ENCODE data around the gene C17orf67. TPM values are rescaled to one million over a fixed set of nuclear protein-coding genes. Genes with fewer than 3 reads are reported as not detected.

C17orf67 gene
- total RNA-seq, 1 donor from 2014 or later: 1.0 TPM

DNA sequence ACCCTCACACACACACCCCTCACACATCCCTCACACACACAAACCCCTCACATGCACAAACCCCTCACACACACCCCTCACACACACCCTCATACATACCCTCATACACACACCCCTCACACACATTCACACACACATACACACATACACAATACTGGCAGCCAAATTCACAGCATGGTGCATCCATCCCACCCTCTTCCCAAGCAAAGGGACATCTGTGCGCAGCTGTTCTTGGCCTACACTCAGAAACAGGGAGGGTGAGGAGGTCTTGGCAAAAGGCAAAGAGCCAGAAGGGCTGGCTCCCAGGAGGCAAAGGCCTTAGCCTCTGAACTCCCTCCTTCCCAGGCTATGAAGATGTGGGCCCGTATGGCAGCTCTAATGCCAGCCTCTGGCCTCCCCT is 23.4 kb downstream of the C17orf67 start:
- H3K9ac ChIP-seq (ENCODE audit: low read depth in 1 of 3, low read length in 3 of 3): no peak overlapping the region
- no peak overlapping the region for H3K27ac ChIP-seq (ENCODE audit: low read depth, low read length)
- no peaks in the 10 kb centered on the region for H3K36me3 ChIP-seq (ENCODE audit: control insufficient read depth in 3 of 3, insufficient read depth in 3 of 3, low read length in 3 of 3)
- no peaks in the 10 kb centered on the region for H3K4me1 ChIP-seq (ENCODE audit: control insufficient read depth in 3 of 3, insufficient read depth in 3 of 3, low read length in 3 of 3)
- H3K4me3 ChIP-seq (ENCODE audit: low read length in 3 of 3): no peak overlapping the region
- H3K9me3 ChIP-seq (ENCODE audit: control insufficient read depth in 3 of 3, low read length in 3 of 3): no peaks in the 10 kb centered on the region
- H3K27me3 ChIP-seq (ENCODE audit: control insufficient read depth in 3 of 3, insufficient read depth in 3 of 3, low read length in 3 of 3): no peaks in the 10 kb centered on the region

GRCh38 chr17:56809820-56810179 is 23.9 kb downstream of the C17orf67 start:
- Histone ChIP-seq H3K9ac (ENCODE audit: low read depth in 1 of 3, low read length in 3 of 3) (no peak overlapping the region), H3K4me1 (ENCODE audit: control insufficient read depth in 3 of 3, insufficient read depth in 3 of 3, low read length in 3 of 3) (no peaks in the 10 kb centered on the region), H3K27ac (ENCODE audit: low read depth, low read length) (no peak overlapping the region), H3K4me3 (ENCODE audit: low read length in 3 of 3) (no peak overlapping the region), H3K27me3 (ENCODE audit: control insufficient read depth in 3 of 3, insufficient read depth in 3 of 3, low read length in 3 of 3) (no peaks in the 10 kb centered on the region), H3K36me3 (ENCODE audit: control insufficient read depth in 3 of 3, insufficient read depth in 3 of 3, low read length in 3 of 3) (no peaks in the 10 kb centered on the region), H3K9me3 (ENCODE audit: control insufficient read depth in 3 of 3, low read length in 3 of 3) (no peaks in the 10 kb centered on the region)

- H3K27me3 ChIP-seq (ENCODE audit: control insufficient read depth in 3 of 3, insufficient read depth in 3 of 3, low read length in 3 of 3): no peaks in the 10 kb centered on the region
- no peak overlapping the region for H3K9ac ChIP-seq (ENCODE audit: low read depth in 1 of 3, low read length in 3 of 3)
- H3K9me3 ChIP-seq (ENCODE audit: control insufficient read depth in 3 of 3, low read length in 3 of 3): no peaks in the 10 kb centered on the region
- H3K27ac ChIP-seq (ENCODE audit: low read depth, low read length): no peak overlapping the region
- H3K4me3 ChIP-seq (ENCODE audit: low read length in 3 of 3): no peak overlapping the region
- no peaks in the 10 kb centered on the region for H3K36me3 ChIP-seq (ENCODE audit: control insufficient read depth in 3 of 3, insufficient read depth in 3 of 3, low read length in 3 of 3)
- no peaks in the 10 kb centered on the region for H3K4me1 ChIP-seq (ENCODE audit: control insufficient read depth in 3 of 3, insufficient read depth in 3 of 3, low read length in 3 of 3)
These were observed 24.5 kb downstream of the C17orf67 start for GRCh38 chr17:56809106-56809819.

DNA sequence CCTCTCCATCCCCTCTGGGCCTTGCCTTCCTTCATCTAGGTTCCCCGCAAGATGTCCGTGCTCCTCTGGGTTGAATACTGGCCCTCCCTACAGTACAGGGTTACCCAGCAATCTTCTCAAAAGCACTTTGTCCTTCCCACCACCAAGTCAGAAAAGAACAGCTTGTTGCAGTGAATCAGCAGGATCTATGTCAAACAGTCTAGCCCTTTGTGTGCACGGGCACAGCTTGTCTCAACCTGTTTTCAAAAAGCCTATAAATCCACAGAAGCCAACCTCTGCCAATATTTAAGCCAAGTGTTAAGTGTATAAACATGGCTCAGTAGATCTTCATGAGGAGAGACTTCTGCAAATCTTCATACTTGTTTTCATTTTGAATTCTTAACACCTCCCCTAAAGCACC is 25.2 kb downstream of the C17orf67 start:
- H3K9ac ChIP-seq (ENCODE audit: low read depth in 1 of 3, low read length in 3 of 3): no peak overlapping the region
- no peaks in the 10 kb centered on the region for H3K9me3 ChIP-seq (ENCODE audit: control insufficient read depth in 3 of 3, low read length in 3 of 3)
- no peaks in the 10 kb centered on the region for H3K4me1 ChIP-seq (ENCODE audit: control insufficient read depth in 3 of 3, insufficient read depth in 3 of 3, low read length in 3 of 3)
- no peaks in the 10 kb centered on the region for H3K27me3 ChIP-seq (ENCODE audit: control insufficient read depth in 3 of 3, insufficient read depth in 3 of 3, low read length in 3 of 3)
- H3K4me3 ChIP-seq (ENCODE audit: low read length in 3 of 3): no peak overlapping the region
- no peaks in the 10 kb centered on the region for H3K36me3 ChIP-seq (ENCODE audit: control insufficient read depth in 3 of 3, insufficient read depth in 3 of 3, low read length in 3 of 3)
- H3K27ac ChIP-seq (ENCODE audit: low read depth, low read length): no peak overlapping the region

- no peaks in the 10 kb centered on the region for H3K27me3 ChIP-seq (ENCODE audit: control insufficient read depth in 3 of 3, insufficient read depth in 3 of 3, low read length in 3 of 3)
- H3K27ac ChIP-seq (ENCODE audit: low read depth, low read length): no peak overlapping the region
- no peak overlapping the region for H3K4me3 ChIP-seq (ENCODE audit: low read length in 3 of 3)
- no peaks in the 10 kb centered on the region for H3K9me3 ChIP-seq (ENCODE audit: control insufficient read depth in 3 of 3, low read length in 3 of 3)
- peaks cover 0 to 3% (median 0%) of the 10 kb centered on the region in 3 donors for H3K4me1 ChIP-seq (ENCODE audit: control insufficient read depth in 3 of 3, insufficient read depth in 3 of 3, low read length in 3 of 3)
- no peak overlapping the region for H3K9ac ChIP-seq (ENCODE audit: low read depth in 1 of 3, low read length in 3 of 3)
- no peaks in the 10 kb centered on the region for H3K36me3 ChIP-seq (ENCODE audit: control insufficient read depth in 3 of 3, insufficient read depth in 3 of 3, low read length in 3 of 3)
These were observed 26.0 kb downstream of the C17orf67 start for GRCh38 chr17:56807723-56808122.

DNA sequence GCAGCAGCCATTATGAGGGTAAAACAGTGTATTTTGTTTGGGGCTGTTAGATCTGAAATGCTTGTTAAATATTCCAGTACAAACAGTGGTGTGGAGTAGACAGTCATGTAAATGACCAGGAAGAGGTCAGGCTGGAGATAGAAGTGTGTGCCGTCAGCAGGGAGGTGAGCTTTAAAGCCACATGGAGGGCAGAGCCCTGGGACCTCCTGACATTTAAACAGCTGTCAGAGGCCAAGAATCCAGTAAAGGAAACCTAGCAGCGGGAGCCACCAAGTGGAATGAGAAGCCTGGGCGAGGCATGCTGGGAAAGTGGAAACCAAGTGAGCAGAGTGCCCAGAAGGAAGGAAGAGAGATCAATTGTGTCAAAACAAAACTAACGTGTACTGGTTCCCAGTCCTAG is 26.8 kb downstream of the C17orf67 start:
- Histone ChIP-seq H3K27ac (ENCODE audit: low read depth, low read length) (no peak overlapping the region), H3K4me3 (ENCODE audit: low read length in 3 of 3) (no peak overlapping the region), H3K27me3 (ENCODE audit: control insufficient read depth in 3 of 3, insufficient read depth in 3 of 3, low read length in 3 of 3) (no peaks in the 10 kb centered on the region), H3K9ac (ENCODE audit: low read depth in 1 of 3, low read length in 3 of 3) (no peak overlapping the region), H3K4me1 (ENCODE audit: control insufficient read depth in 3 of 3, insufficient read depth in 3 of 3, low read length in 3 of 3) (peaks cover 0 to 3% (median under 1%) of the 10 kb centered on the region in 3 donors), H3K36me3 (ENCODE audit: control insufficient read depth in 3 of 3, insufficient read depth in 3 of 3, low read length in 3 of 3) (no peaks in the 10 kb centered on the region), H3K9me3 (ENCODE audit: control insufficient read depth in 3 of 3, low read length in 3 of 3) (no peaks in the 10 kb centered on the region)

DNA sequence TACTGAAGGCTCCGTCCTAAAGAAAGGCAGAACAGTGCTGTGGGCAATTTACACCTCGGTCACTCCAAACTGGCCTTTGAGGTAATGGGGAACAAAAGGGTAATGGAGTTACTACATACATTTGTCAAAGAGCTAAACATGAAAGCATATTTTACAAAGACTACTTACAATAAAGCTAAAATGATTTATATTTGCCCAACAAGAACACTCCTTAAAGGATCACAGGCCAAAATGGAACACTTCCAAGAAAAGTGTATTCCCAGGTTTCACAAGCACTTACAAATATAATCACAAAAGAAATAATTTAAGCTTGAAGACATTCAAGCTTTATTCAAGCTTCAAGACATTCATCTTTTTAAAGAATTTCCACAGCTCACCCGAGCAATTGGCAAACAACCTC is 29.3 kb downstream of the C17orf67 start:
- no peaks in the 10 kb centered on the region for H3K27me3 ChIP-seq (ENCODE audit: control insufficient read depth in 3 of 3, insufficient read depth in 3 of 3, low read length in 3 of 3)
- H3K9me3 ChIP-seq (ENCODE audit: control insufficient read depth in 3 of 3, low read length in 3 of 3): no peaks in the 10 kb centered on the region
- no peaks in the 10 kb centered on the region for H3K36me3 ChIP-seq (ENCODE audit: control insufficient read depth in 3 of 3, insufficient read depth in 3 of 3, low read length in 3 of 3)
- H3K9ac ChIP-seq (ENCODE audit: low read depth in 1 of 3, low read length in 3 of 3): no peak overlapping the region
- H3K27ac ChIP-seq (ENCODE audit: low read depth, low read length): no peak overlapping the region
- H3K4me1 ChIP-seq (ENCODE audit: control insufficient read depth in 3 of 3, insufficient read depth in 3 of 3, low read length in 3 of 3): peaks cover 0 to 4% (median 3%) of the 10 kb centered on the region in 3 donors
- H3K4me3 ChIP-seq (ENCODE audit: low read length in 3 of 3): no peak overlapping the region

GRCh38 chr17:56803071-56803470 is 30.6 kb downstream of the C17orf67 start:
- H3K4me1 ChIP-seq (ENCODE audit: control insufficient read depth in 3 of 3, insufficient read depth in 3 of 3, low read length in 3 of 3): peaks cover 0 to 4% (median 3%) of the 10 kb centered on the region in 3 donors
- no peaks in the 10 kb centered on the region for H3K9me3 ChIP-seq (ENCODE audit: control insufficient read depth in 3 of 3, low read length in 3 of 3)

GRCh38 chr17:56801459-56802178 is 32.1 kb downstream of the C17orf67 start:
- peaks cover 0 to 4% (median 3%) of the 10 kb centered on the region in 3 donors for H3K4me1 ChIP-seq (ENCODE audit: control insufficient read depth in 3 of 3, insufficient read depth in 3 of 3, low read length in 3 of 3)
- no peak overlapping the region for H3K9ac ChIP-seq (ENCODE audit: low read depth in 1 of 3, low read length in 3 of 3)
- no peaks in the 10 kb centered on the region for H3K9me3 ChIP-seq (ENCODE audit: control insufficient read depth in 3 of 3, low read length in 3 of 3)
- H3K36me3 ChIP-seq (ENCODE audit: control insufficient read depth in 3 of 3, insufficient read depth in 3 of 3, low read length in 3 of 3): no peaks in the 10 kb centered on the region
- H3K27ac ChIP-seq (ENCODE audit: low read depth, low read length): no peak overlapping the region
- H3K27me3 ChIP-seq (ENCODE audit: control insufficient read depth in 3 of 3, insufficient read depth in 3 of 3, low read length in 3 of 3): no peaks in the 10 kb centered on the region
- H3K4me3 ChIP-seq (ENCODE audit: low read length in 3 of 3): no peak overlapping the region

More at GRCh38 chr17:56803071-56803470, 30.6 kb downstream of the C17orf67 start:
- no peaks in the 10 kb centered on the region for H3K36me3 ChIP-seq (ENCODE audit: control insufficient read depth in 3 of 3, insufficient read depth in 3 of 3, low read length in 3 of 3)
- H3K27ac ChIP-seq (ENCODE audit: low read depth, low read length): no peak overlapping the region
- no peak overlapping the region for H3K9ac ChIP-seq (ENCODE audit: low read depth in 1 of 3, low read length in 3 of 3)
- H3K4me3 ChIP-seq (ENCODE audit: low read length in 3 of 3): no peak overlapping the region
- no peaks in the 10 kb centered on the region for H3K27me3 ChIP-seq (ENCODE audit: control insufficient read depth in 3 of 3, insufficient read depth in 3 of 3, low read length in 3 of 3)

- Histone ChIP-seq H3K9me3 (ENCODE audit: control insufficient read depth in 3 of 3, low read length in 3 of 3) (no peaks in the 10 kb centered on the region), H3K36me3 (ENCODE audit: control insufficient read depth in 3 of 3, insufficient read depth in 3 of 3, low read length in 3 of 3) (no peaks in the 10 kb centered on the region), H3K27ac (ENCODE audit: low read depth, low read length) (no peak overlapping the region), H3K4me3 (ENCODE audit: low read length in 3 of 3) (no peak overlapping the region), H3K27me3 (ENCODE audit: control insufficient read depth in 3 of 3, insufficient read depth in 3 of 3, low read length in 3 of 3) (no peaks in the 10 kb centered on the region), H3K4me1 (ENCODE audit: control insufficient read depth in 3 of 3, insufficient read depth in 3 of 3, low read length in 3 of 3) (peaks cover 0 to 4% (median 3%) of the 10 kb centered on the region in 3 donors), H3K9ac (ENCODE audit: low read depth in 1 of 3, low read length in 3 of 3) (no peak overlapping the region)
These were observed 34.8 kb downstream of the C17orf67 start for GRCh38 chr17:56798916-56799315.
